ENCODE data around the gene SNAPC5. TPM values are rescaled to one million over a fixed set of nuclear protein-coding genes. Genes with fewer than 3 reads are reported as not detected.

Gene SNAPC5
- total and polyA plus RNA-seq, 2 of the 13 experiments (the other 11 are each of a cell fraction or from before 2014, with no cell fraction given): 14.8 to 36.2 TPM

DNA sequence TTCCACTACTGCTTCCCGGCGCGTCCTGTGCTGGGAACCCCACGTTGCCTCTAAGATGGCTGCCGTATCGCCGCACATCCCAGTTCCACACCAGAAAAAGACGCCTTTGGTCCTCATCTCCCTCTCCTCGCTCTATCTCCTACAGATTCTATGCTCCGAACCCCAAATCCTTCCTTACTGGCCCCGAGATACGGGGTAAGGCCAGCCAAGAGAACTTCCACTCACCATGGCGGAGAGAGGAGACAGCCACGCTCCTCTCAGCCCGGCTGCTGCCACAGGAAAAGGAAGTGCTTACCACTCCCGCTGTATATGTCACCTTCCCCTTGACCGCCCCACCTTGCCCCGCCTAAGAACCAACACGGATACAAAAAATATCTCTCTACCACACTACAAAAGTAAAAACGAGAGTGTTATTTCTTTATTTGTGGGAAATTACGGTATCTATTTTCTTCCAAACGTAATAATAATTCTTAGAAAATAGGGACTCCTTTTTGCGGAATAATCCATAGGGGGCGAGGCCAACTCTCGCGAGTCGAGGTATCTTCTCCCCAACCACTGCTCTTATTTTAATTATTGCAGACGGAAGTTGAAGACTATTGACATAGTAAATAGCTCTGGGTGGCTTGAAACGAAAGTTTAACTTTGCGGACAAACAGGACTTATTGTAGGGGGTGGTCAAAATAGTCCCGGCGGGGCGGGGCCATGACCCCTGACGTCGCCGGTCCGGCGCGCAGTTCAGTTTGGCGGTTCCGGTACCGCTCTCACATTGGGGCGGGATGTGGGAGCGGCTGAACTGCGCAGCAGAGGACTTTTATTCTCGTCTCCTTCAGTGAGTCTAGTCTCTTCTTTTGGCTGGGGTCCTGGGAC is 7.2 kb upstream of the SNAPC5 start, which contains the start of the genes RPL4 and ZWILCH (continued):
- no peak for TF ChIP-seq PHF5A (CRISPR knock-in tag; IDR thresholded peaks at IDR 0.05; ENCODE audit: low read depth, unreplicated experiment)
- peak; percentile 65; the same call in 1 of the 2 replicates for TF ChIP-seq NKX3-1 (CRISPR knock-in tag; IDR thresholded peaks at IDR 0.05)
- no peak for TF ChIP-seq ZNF367 (CRISPR knock-in tag; IDR thresholded peaks at IDR 0.05; ENCODE audit: borderline replicate concordance)
- TF ChIP-seq, protein P1, sequence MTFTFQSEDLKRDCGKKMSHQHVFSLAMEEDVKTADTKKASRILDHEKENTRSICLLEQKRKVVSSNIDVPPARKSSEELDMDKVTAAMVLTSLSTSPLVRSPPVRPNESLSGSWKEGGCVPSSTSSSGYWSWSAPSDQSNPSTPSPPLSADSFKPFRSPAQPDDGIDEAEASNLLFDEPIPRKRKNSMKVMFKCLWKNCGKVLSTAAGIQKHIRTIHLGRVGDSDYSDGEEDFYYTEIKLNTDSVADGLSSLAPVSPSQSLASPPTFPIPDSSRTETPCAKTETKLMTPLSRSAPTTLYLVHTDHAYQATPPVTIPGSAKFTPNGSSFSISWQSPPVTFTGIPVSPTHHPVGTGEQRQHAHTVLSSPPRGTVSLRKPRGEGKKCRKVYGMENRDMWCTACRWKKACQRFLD (CRISPR knock-in tag; IDR thresholded peaks at IDR 0.05; ENCODE audit: borderline replicate concordance): no peak; the same call in 1 of the 2 replicates
- peak; percentile 48; the same call in 1 of the 2 replicates for TF ChIP-seq SP4 (CRISPR knock-in tag; IDR thresholded peaks at IDR 0.05)
- TF ChIP-seq ZNF383 (CRISPR knock-in tag; IDR thresholded peaks at IDR 0.05; ENCODE audit: borderline replicate concordance): no peak
- TF ChIP-seq, protein P2, sequence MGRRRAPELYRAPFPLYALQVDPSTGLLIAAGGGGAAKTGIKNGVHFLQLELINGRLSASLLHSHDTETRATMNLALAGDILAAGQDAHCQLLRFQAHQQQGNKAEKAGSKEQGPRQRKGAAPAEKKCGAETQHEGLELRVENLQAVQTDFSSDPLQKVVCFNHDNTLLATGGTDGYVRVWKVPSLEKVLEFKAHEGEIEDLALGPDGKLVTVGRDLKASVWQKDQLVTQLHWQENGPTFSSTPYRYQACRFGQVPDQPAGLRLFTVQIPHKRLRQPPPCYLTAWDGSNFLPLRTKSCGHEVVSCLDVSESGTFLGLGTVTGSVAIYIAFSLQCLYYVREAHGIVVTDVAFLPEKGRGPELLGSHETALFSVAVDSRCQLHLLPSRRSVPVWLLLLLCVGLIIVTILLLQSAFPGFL (CRISPR knock-in tag; IDR thresholded peaks at IDR 0.05): no peak
- TF ChIP-seq XBP1 (CRISPR knock-in tag; IDR thresholded peaks at IDR 0.05): no peak
- no peak for TF ChIP-seq CHD4 (IDR thresholded peaks at IDR 0.05; ENCODE audit: borderline replicate concordance, low read length)
- TF ChIP-seq, protein P3, sequence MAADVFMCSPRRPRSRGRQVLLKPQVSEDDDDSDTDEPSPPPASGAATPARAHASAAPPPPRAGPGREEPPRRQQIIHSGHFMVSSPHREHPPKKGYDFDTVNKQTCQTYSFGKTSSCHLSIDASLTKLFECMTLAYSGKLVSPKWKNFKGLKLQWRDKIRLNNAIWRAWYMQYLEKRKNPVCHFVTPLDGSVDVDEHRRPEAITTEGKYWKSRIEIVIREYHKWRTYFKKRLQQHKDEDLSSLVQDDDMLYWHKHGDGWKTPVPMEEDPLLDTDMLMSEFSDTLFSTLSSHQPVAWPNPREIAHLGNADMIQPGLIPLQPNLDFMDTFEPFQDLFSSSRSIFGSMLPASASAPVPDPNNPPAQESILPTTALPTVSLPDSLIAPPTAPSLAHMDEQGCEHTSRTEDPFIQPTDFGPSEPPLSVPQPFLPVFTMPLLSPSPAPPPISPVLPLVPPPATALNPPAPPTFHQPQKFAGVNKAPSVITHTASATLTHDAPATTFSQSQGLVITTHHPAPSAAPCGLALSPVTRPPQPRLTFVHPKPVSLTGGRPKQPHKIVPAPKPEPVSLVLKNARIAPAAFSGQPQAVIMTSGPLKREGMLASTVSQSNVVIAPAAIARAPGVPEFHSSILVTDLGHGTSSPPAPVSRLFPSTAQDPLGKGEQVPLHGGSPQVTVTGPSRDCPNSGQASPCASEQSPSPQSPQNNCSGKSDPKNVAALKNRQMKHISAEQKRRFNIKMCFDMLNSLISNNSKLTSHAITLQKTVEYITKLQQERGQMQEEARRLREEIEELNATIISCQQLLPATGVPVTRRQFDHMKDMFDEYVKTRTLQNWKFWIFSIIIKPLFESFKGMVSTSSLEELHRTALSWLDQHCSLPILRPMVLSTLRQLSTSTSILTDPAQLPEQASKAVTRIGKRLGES (CRISPR knock-in tag; IDR thresholded peaks at IDR 0.05; ENCODE audit: borderline replicate concordance): no peak
- TF ChIP-seq ZNF530 (CRISPR knock-in tag; IDR thresholded peaks at IDR 0.05; ENCODE audit: low read depth): 0 out of 2 replicates have a peak, but pooled peaks have one; percentile 53
- TF ChIP-seq ZNF33A (CRISPR knock-in tag; IDR thresholded peaks at IDR 0.05; ENCODE audit: borderline replicate concordance): no peak
- no peak; the same call in 1 of the 2 replicates for TF ChIP-seq ZNF598 (CRISPR knock-in tag; IDR thresholded peaks at IDR 0.05; ENCODE audit: borderline replicate concordance)
- no peak for TF ChIP-seq ZNF567 (CRISPR knock-in tag; IDR thresholded peaks at IDR 0.05; ENCODE audit: borderline replicate concordance)
- TF ChIP-seq ZNF333 (CRISPR knock-in tag; IDR thresholded peaks at IDR 0.05; ENCODE audit: borderline replicate concordance): no peak
- TF ChIP-seq TRIM24 (CRISPR knock-in tag; IDR thresholded peaks at IDR 0.05): no peak
- no peak for TF ChIP-seq ZFP41 (CRISPR knock-in tag; IDR thresholded peaks at IDR 0.05; ENCODE audit: borderline replicate concordance)
- TF ChIP-seq ZNF709 (CRISPR knock-in tag; IDR thresholded peaks at IDR 0.05): peak; percentile 37; the same call in 1 of the 2 replicates
- TF ChIP-seq HNF4G (IDR thresholded peaks at IDR 0.05; ENCODE audit: borderline replicate concordance, low read depth, low read length): no peak
- no peak for TF ChIP-seq HNF4G (CRISPR knock-in tag; IDR thresholded peaks at IDR 0.05; ENCODE audit: borderline replicate concordance, low read depth)

All from HepG2 (cell line).